Hepatocyte (in vitro differentiated cells): Measurements from ENCODE around the gene MAD1L1. TPM values are rescaled to one million over a fixed set of nuclear protein-coding genes. Genes with fewer than 3 reads are reported as not detected.

Source experiments
- DNase-seq: peaks from one replicate; pipeline ENCODE4 v3.0.0-alpha.2; 2016; ENCODE audit warnings: low spot score
- H2AFZ ChIP-seq: fragments of 200-600 bp; sonication (generic); 2 replicates; pipeline ENCODE4 v1.6.0; 2016; ENCODE audit warnings: antibody characterized with exemption, mild to moderate bottlenecking
- H3K27ac ChIP-seq: fragments of 200-600 bp; sonication (generic); 2 replicates; pipeline ENCODE4 v1.5.1; 2016; ENCODE audit warnings: mild to moderate bottlenecking
- H3K27me3 ChIP-seq: fragments of 200-600 bp; sonication (generic); 2 replicates; pipeline ENCODE4 v1.6.1; 2016
- H3K36me3 ChIP-seq: fragments of 200-600 bp; sonication (generic); replicated peaks from 2 replicates; pipeline ENCODE4 v1.5.1; 2016; ENCODE audit warnings: low read depth; ENCODE audit not compliant: insufficient read depth
- H3K4me1 ChIP-seq: fragments of 200-600 bp; sonication (generic); 2 replicates; pipeline ENCODE4 v1.5.1; 2016; ENCODE audit warnings: mild to moderate bottlenecking, moderate library complexity; ENCODE audit not compliant: insufficient read depth
- H3K4me2 ChIP-seq: fragments of 200-600 bp; sonication (generic); 2 replicates; pipeline ENCODE4 v1.6.0; 2016
- H3K4me3 ChIP-seq: fragments of 200-600 bp; sonication (generic); 2 replicates; pipeline ENCODE4 v1.5.1; 2016; ENCODE audit warnings: mild to moderate bottlenecking
- H3K79me2 ChIP-seq: fragments of 200-600 bp; sonication (generic); 2 replicates; pipeline ENCODE4 v1.6.0; 2017; ENCODE audit warnings: mild to moderate bottlenecking
- H3K9me2 ChIP-seq: fragments of 200-600 bp; sonication (generic); replicated peaks from 2 replicates; pipeline ENCODE4 v1.6.0; 2017; ENCODE audit warnings: mild to moderate bottlenecking; ENCODE audit not compliant: insufficient read depth
- H3K9me3 ChIP-seq: fragments of 200-600 bp; sonication (generic); 2 replicates; pipeline ENCODE4 v1.5.1; 2016; ENCODE audit warnings: low read depth, mild to moderate bottlenecking
- H4K20me1 ChIP-seq: fragments of 200-600 bp; sonication (generic); 2 replicates; pipeline ENCODE4 v1.6.0; 2016; ENCODE audit warnings: mild to moderate bottlenecking; ENCODE audit not compliant: insufficient read depth, poor library complexity, severe bottlenecking
- CTCF ChIP-seq: fragments of 200-600 bp; sonication (generic); IDR thresholded peaks from 2 replicates; pipeline ENCODE4 v1.5.1; 2016; ENCODE audit warnings: antibody characterized with exemption, mild to moderate bottlenecking; ENCODE audit not compliant: poor library complexity
- EZH2 ChIP-seq: fragments of 200-600 bp; sonication (generic); IDR thresholded peaks from 2 replicates; pipeline ENCODE4 v1.6.1; 2016; ENCODE audit warnings: antibody characterized with exemption, mild to moderate bottlenecking, borderline replicate concordance
- EZH2phosphoT487 ChIP-seq: fragments of 200-600 bp; sonication (generic); IDR thresholded peaks from one replicate; pipeline ENCODE4 v1.6.1; 2018; ENCODE audit warnings: antibody characterized with exemption, mild to moderate bottlenecking, low read depth, moderate library complexity; ENCODE audit not compliant: unreplicated experiment, severe bottlenecking
- WGBS: methylation state at CpG from one replicate; pipeline ENCODE4 v1.1.6; 2016; ENCODE audit warnings: low lambda C conversion rate; ENCODE audit errors: missing lambda C conversion rate; 5-methylcytosine and 5-hydroxymethylcytosine counted together
- polyA plus RNA-seq: library from polyadenylated mRNA; unstranded; fragments of >200 nt; fragmentation: Nextera tagmentation; extraction: Ambion mirVana; gene quantifications from 2 replicates; pipeline ENCODE4 v1.2.1, GENCODE V29; 2016
- total RNA-seq: library from RNA; depleted of rRNA; stranded (reverse); fragments of >200 nt; gene quantifications from 2 replicates; pipeline ENCODE4 v1.2.3, GENCODE V29; 2014

Gene MAD1L1
- total and polyA plus RNA-seq, 2 experiments from 2014 or later, result 30.7 to 31.0 TPM

GRCh38 chr7:1959305-1959704 lies 273.4 kb downstream of the MAD1L1 start:
- Histone ChIP-seq H3K79me2 (no peaks in the 10 kb centered on the region), H3K4me1 (no peaks in the 10 kb centered on the region), H3K9me3 (no peaks in the 10 kb centered on the region), H4K20me1 (no peaks in the 10 kb centered on the region), H3K27ac (no peak overlapping the region), H3K36me3 (no peaks in the 10 kb centered on the region), H3K9me2 (no peaks in the 10 kb centered on the region), H3K4me2 (no peak overlapping the region), H3K4me3 (no peak overlapping the region), H3K27me3 (no peaks in the 10 kb centered on the region), H2AFZ (no peak overlapping the region)
- TF ChIP-seq CTCF (no peak), EZH2phosphoT487 (no peak), EZH2 (no peak)
- WGBS, result 97% methylated on average over 13 of the region's 13 CpGs
- DNase-seq, result no peak

- no peaks in the 10 kb centered on the region for H3K9me2 ChIP-seq
- no peak overlapping the region for H3K4me2 ChIP-seq
- H3K4me1 ChIP-seq, result no peaks in the 10 kb centered on the region
- H3K36me3 ChIP-seq, result no peaks in the 10 kb centered on the region
- TF ChIP-seq CTCF (no peak), EZH2phosphoT487 (no peak), EZH2 (no peak)
- WGBS, result 91% methylated on average over 28 of the region's 28 CpGs
- no peak for DNase-seq
- H3K27me3 ChIP-seq, result no peaks in the 10 kb centered on the region
- H2AFZ ChIP-seq, result no peak overlapping the region
- H3K4me3 ChIP-seq, result no peak overlapping the region
- H3K9me3 ChIP-seq, result no peaks in the 10 kb centered on the region
- H3K79me2 ChIP-seq, result no peaks in the 10 kb centered on the region
- no peaks in the 10 kb centered on the region for H4K20me1 ChIP-seq
- no peak overlapping the region for H3K27ac ChIP-seq
Measured at GRCh38 chr7:1957471-1958225, 275.1 kb downstream of the MAD1L1 start.

GRCh38 chr7:1956611-1957470 lies 275.9 kb downstream of the MAD1L1 start:
- WGBS, result 93% methylated on average over 30 of the region's 30 CpGs

More at GRCh38 chr7:1956611-1957470, 275.9 kb downstream of the MAD1L1 start:
- Histone ChIP-seq H3K79me2 (no peaks in the 10 kb centered on the region), H3K27me3 (no peaks in the 10 kb centered on the region), H2AFZ (no peak overlapping the region), H3K9me2 (no peaks in the 10 kb centered on the region), H3K4me3 (no peak overlapping the region), H3K4me2 (no peak overlapping the region), H3K36me3 (no peaks in the 10 kb centered on the region), H4K20me1 (no peaks in the 10 kb centered on the region), H3K9me3 (no peaks in the 10 kb centered on the region), H3K4me1 (no peaks in the 10 kb centered on the region), H3K27ac (no peak overlapping the region)
- no peak for DNase-seq
- TF ChIP-seq EZH2 (no peak), EZH2phosphoT487 (no peak), CTCF (no peak)
